Esophagus (tissue), 2 donors: ENCODE results near the gene UBE2R2. TPM values are rescaled to one million over a fixed set of nuclear protein-coding genes. Genes with fewer than 3 reads are reported as not detected.

Experiments
- H3K27ac ChIP-seq, 2 donors: one replicate each; pipeline ENCODE4 v1.5.1; 2013; ENCODE audit warnings: low read depth in 2 of 2, mild to moderate bottlenecking in 2 of 2, inconsistent platforms in 1 of 2, low read length in 1 of 2, moderate library complexity in 1 of 2
- H3K27me3 ChIP-seq, 2 donors: one replicate each; pipeline ENCODE4 v1.6.1; 2013; ENCODE audit warnings: low read length in 2 of 2, control low read depth in 1 of 2, mild to moderate bottlenecking in 1 of 2; ENCODE audit not compliant: insufficient read depth in 2 of 2, control insufficient read depth in 1 of 2
- H3K36me3 ChIP-seq, 2 donors: one replicate each; pipeline ENCODE4 v1.6.1; 2013; ENCODE audit warnings: low read length in 1 of 2; ENCODE audit not compliant: control insufficient read depth in 2 of 2, insufficient read depth in 2 of 2
- H3K4me1 ChIP-seq, 2 donors: one replicate each; pipeline ENCODE4 v1.6.1; 2013; ENCODE audit warnings: low read length in 1 of 2; ENCODE audit not compliant: control insufficient read depth in 2 of 2, insufficient read depth in 2 of 2
- H3K4me3 ChIP-seq, 2 donors: one replicate each; pipeline ENCODE4 v1.5.1; 2013; ENCODE audit warnings: low read length in 2 of 2, mild to moderate bottlenecking in 2 of 2, low read depth in 1 of 2, moderate library complexity in 1 of 2
- H3K9me3 ChIP-seq, 2 donors: one replicate each; pipeline ENCODE4 v1.6.1; 2013; ENCODE audit warnings: mild to moderate bottlenecking in 2 of 2, low read depth in 1 of 2, low read length in 1 of 2, moderate library complexity in 1 of 2; ENCODE audit not compliant: control insufficient read depth in 2 of 2, insufficient read depth in 1 of 2
- WGBS, 2 donors: extraction: QIAGEN DNeasy Blood & Tissue Kit; methylation state at CpG; one replicate each; pipeline ENCODE4 v1.1.7; 2013; 5-methylcytosine and 5-hydroxymethylcytosine counted together
- polyA plus RNA-seq, 2 donors: library from polyadenylated mRNA; stranded (reverse); fragments of 200-250 nt; gene quantifications; one replicate each; pipeline ENCODE4 v1.2.3, GENCODE V29; 2013
- donor health status: healthy with polysubstance abuse.
- donor health status: Bipolar disorder and iron deficiency.

The UBE2R2 gene
- polyA plus RNA-seq, 2 donors: 16.5 to 16.6 TPM

DNA sequence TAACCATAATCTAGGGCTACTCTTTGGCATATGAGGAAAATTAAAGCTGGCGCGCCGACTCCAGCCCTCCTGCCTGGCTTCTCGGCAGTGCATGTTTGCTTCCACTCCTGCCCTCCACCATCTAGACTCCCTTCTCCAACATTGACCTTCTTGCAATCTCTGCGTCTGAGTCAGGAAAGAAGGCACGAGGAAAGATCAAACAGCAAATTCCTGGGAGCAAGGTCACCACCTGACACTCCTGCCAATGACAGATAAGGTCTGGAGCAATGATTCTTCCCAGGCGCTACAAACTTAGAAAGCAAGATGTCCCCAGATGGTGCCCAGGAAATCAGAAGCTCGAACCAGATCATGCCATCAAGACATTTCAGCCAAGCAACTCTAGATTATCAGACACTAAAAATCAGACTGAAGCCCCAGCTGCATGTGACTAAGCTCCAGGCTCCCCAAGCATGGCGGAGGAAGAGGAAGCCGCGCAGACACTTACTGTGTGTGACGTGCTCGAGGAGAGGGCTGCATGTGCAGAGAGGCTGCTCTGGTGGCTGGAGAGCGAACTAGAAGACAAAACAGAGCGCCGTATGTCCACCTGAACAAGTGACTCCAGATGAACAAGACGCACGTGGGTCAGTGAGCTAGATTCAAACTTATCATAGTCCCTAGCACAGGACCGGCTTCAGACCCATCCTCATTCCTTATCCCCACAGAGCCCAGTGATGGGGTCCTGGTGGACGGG, 115.3 kb downstream of the UBE2R2 start:
- H3K4me1 ChIP-seq: no peaks in the 10 kb centered on the region
- 89 to 91% methylated on average over 20 of the region's 20 CpGs for WGBS, 2 donors
- no peak overlapping the region for H3K27ac ChIP-seq
- H3K36me3 ChIP-seq: peaks cover 30 to 53% of the 10 kb centered on the region in 2 donors
- H3K4me3 ChIP-seq: no peak overlapping the region
- no peaks in the 10 kb centered on the region for H3K9me3 ChIP-seq
- no peaks in the 10 kb centered on the region for H3K27me3 ChIP-seq

DNA sequence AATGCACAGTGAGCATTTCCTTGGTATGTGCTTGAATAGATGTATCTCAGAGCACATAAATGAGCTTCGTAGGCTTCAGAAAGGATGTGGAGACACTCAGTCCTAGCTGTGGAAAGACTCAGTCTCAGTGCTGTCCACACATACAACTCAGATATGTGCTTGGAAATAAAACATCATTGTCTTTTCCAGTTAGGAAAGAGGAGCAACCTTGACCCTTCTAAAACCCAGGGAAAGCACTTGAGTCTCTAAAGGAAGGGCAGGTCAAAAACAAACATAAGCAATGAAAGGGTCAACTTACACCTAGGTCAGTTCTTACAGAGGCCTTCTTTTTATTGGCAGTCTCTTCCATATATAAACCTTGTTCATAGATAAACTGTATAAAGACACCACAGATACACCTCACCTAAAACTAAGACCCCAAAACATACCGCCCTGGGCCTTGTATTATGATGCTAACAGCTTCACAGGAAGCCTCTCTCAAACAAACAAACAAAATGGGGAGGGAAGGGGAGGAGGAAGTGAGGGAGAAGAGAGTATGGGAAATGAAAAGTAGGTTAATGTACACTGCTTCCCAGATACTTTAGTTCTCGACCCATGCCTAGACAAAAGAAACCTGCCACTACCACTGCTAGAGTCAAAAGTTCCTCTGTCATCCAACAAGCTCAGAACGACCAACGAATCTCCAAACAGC, 117.4 kb downstream of the UBE2R2 start:
- Histone ChIP-seq H3K27ac (no peak overlapping the region), H3K27me3 (no peaks in the 10 kb centered on the region), H3K4me3 (no peak overlapping the region), H3K9me3 (no peaks in the 10 kb centered on the region), H3K4me1 (no peaks in the 10 kb centered on the region), H3K36me3 (peaks cover 21 to 39% of the 10 kb centered on the region in 2 donors)
- 85 to 86% methylated on average over 5 of the region's 5 CpGs for whole genome bisulfite sequencing, 2 donors

GRCh38 chr9:33939924-33940874, 123.2 kb downstream of the UBE2R2 start:
- H3K4me3 ChIP-seq: no peak overlapping the region
- no peaks in the 10 kb centered on the region for H3K4me1 ChIP-seq
- no peaks in the 10 kb centered on the region for H3K9me3 ChIP-seq
- no peaks in the 10 kb centered on the region for H3K27me3 ChIP-seq
- H3K36me3 ChIP-seq: peaks cover 8 to 13% of the 10 kb centered on the region in 2 donors
- 64 to 79% methylated on average over 9 of the region's 9 CpGs for WGBS, 2 donors
- no peak overlapping the region for H3K27ac ChIP-seq

- Histone ChIP-seq H3K4me3 (no peak overlapping the region), H3K4me1 (no peaks in the 10 kb centered on the region), H3K36me3 (peaks cover 7 to 12% of the 10 kb centered on the region in 2 donors), H3K27me3 (no peaks in the 10 kb centered on the region), H3K9me3 (no peaks in the 10 kb centered on the region), H3K27ac (no peak overlapping the region)
- 97 to 98% methylated on average over 3 of the region's 3 CpGs for WGBS, 2 donors
Measured at GRCh38 chr9:33942471-33943083, 125.6 kb downstream of the UBE2R2 start.

GRCh38 chr9:33943389-33943788, 126.4 kb downstream of the UBE2R2 start:
- H3K9me3 ChIP-seq: no peaks in the 10 kb centered on the region
- H3K4me1 ChIP-seq: no peaks in the 10 kb centered on the region
- no peak overlapping the region for H3K27ac ChIP-seq
- H3K36me3 ChIP-seq: peaks cover 7 to 12% of the 10 kb centered on the region in 2 donors
- H3K4me3 ChIP-seq: no peak overlapping the region
- H3K27me3 ChIP-seq: no peaks in the 10 kb centered on the region
- 60 to 69% methylated on average over 2 of the region's 2 CpGs for WGBS, 2 donors

DNA sequence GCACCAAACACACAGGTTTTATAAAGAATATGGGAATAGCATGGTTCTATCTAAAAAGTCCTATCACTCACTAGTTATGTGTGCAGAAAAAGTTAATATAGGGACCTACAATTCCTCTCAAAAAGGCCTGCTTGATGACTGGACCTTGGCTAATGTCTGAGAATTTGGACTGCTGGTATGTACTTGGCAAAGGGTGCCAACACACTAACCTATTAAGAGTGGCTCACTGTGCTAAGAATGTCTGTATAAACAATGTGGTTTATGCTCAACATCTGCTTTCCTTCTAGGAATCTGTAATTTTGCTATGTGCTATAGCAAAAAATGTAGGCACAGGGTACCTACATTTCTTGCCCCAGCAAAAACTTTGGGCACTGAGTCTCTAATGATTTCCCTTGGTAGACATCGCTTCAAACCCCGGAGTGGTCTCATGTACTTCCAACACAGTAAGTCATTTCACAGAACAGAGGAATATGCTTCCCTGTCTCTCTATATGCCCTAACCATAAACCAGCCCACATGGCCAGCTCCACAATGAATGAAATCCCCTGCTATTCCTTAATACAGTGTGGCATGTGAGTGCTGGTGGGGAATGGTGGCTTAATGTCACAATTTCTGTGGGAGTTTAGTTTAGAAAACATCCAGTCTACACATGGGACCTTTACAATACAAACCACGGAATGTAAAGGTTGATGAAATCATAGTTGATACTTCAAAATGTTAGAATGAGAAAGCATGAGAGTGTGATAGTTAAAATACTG, 130.0 kb downstream of the UBE2R2 start:
- no peak overlapping the region for H3K4me3 ChIP-seq
- 92% methylated on average over 3 of the region's 3 CpGs for WGBS, 2 donors
- peaks cover 6 to 7% of the 10 kb centered on the region in 2 donors for H3K36me3 ChIP-seq
- no peaks in the 10 kb centered on the region for H3K27me3 ChIP-seq
- no peak overlapping the region for H3K27ac ChIP-seq
- H3K4me1 ChIP-seq: no peaks in the 10 kb centered on the region
- H3K9me3 ChIP-seq: no peaks in the 10 kb centered on the region

- no peaks in the 10 kb centered on the region for H3K4me1 ChIP-seq
- H3K27ac ChIP-seq: no peak overlapping the region
- H3K27me3 ChIP-seq: no peaks in the 10 kb centered on the region
- peaks cover under 1 to 5% of the 10 kb centered on the region in 2 donors for H3K36me3 ChIP-seq
- no peak overlapping the region for H3K4me3 ChIP-seq
- WGBS, 2 donors: 97% methylated on average over 1 of the region's 1 CpG
- no peaks in the 10 kb centered on the region for H3K9me3 ChIP-seq
Measured at GRCh38 chr9:33950371-33950770, 133.4 kb downstream of the UBE2R2 start.

DNA sequence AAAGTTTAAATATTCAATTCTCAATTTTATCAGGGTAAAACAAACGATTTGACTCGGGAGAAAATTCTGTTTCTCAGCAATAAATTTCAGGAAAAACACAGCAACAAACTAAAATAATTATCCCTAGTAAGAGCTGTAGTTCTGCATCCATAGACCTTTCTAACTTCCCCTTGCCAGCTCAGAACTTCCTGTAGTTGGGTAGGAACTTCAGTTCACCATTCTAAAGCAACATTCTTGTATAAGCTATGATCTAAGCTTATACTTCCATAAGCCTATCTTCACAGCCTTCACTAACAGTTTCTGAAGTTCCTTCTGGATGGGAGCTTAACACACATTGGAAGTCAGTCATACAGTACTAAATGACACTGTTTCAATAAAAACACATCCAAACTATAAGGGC, 135.1 kb downstream of the UBE2R2 start:
- 84 to 87% methylated on average over 2 of the region's 2 CpGs for WGBS, 2 donors

More for the DNA sequence above, 135.1 kb downstream of the UBE2R2 start:
- Histone ChIP-seq H3K4me1 (no peaks in the 10 kb centered on the region), H3K27me3 (no peaks in the 10 kb centered on the region), H3K9me3 (no peaks in the 10 kb centered on the region), H3K4me3 (no peak overlapping the region), H3K27ac (no peak overlapping the region), H3K36me3 (peaks cover 0 to 3% of the 10 kb centered on the region in 2 donors)
